NCI-H510A (cell line): Measurements from ENCODE around the gene NSD1.
"Not testable (repeated sequence)": the region's sequence is repeated elsewhere in the genome, so short reads cannot be mapped to it uniquely, and the experiment has no call there.

Experiments
- DNase-seq: peaks from one replicate; lab custom pipeline; 2025; lab: John Stamatoyannopoulos, UW

Gene NSD1

DNA sequence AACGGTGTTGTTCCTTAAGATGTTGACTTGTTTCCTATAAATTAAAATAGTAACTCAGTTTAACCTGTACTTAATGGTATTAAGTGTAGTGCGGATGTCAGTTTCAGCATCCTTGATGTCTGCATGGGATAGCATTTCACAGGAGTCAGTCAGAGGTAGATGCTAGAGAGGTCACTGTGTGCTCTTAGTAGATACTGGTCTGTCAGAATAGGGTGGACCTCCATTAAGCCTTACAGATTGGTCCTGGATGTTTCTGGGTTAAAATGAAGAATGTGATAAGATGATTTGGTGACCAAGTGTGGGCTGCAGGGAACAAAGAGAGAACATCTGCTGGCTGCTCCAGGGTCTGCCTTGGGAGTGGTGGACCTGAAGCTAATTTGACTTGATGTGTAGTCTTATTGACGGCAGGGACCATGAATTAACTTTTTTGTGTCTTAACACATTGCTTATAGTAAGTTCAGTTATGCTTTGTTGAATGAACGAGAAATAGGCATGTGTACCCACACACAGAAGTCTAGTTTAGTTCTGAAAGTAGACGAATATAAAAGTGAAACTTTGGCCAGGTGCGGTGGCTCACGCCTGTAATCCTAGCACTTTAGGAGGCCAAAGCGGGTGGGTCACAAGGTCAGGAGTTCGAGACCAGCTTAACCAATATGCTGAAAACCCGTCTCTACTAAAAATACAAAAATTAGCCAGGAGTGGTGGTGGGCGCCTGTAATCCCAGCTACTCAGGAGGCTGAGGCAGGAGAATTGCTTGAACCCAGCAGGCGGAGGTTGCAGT is 157.4 kb downstream of the NSD1 start:
- no peak for DNase-seq

DNA sequence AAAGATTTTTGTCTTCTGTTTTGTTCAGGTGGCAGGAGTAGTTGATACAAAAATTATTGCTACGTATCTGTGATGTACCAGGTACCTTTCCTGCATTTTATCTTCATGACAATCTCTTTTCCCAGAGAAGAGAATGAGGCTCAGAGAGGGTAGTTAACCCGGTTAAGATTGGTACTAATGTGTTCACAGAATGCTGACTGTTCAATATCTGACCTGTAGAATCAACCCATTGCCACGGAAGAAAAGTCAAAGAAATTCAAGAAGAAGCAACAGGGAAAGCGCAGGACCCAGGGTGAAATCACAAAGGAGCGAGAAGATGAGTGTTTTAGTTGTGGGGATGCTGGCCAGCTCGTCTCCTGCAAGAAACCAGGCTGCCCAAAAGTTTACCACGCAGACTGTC is 158.2 kb downstream of the NSD1 start:
- DNase-seq = no peak

DNA sequence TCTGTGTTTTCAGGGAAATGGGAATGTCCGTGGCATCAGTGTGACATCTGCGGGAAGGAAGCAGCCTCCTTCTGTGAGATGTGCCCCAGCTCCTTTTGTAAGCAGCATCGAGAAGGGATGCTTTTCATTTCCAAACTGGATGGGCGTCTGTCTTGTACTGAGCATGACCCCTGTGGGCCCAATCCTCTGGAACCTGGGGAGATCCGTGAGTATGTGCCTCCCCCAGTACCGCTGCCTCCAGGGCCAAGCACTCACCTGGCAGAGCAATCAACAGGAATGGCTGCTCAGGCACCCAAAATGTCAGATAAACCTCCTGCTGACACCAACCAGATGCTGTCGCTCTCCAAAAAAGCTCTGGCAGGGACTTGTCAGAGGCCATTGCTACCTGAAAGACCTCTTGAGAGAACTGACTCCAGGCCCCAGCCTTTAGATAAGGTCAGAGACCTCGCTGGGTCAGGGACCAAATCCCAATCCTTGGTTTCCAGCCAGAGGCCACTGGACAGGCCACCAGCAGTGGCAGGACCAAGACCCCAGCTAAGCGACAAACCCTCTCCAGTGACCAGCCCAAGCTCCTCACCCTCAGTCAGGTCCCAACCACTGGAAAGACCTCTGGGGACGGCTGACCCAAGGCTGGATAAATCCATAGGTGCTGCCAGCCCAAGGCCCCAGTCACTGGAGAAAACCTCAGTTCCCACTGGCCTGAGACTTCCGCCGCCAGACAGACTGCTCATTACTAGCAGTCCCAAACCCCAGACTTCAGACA is 160.4 kb downstream of the NSD1 start:
- DNase-seq = no peak

DNA sequence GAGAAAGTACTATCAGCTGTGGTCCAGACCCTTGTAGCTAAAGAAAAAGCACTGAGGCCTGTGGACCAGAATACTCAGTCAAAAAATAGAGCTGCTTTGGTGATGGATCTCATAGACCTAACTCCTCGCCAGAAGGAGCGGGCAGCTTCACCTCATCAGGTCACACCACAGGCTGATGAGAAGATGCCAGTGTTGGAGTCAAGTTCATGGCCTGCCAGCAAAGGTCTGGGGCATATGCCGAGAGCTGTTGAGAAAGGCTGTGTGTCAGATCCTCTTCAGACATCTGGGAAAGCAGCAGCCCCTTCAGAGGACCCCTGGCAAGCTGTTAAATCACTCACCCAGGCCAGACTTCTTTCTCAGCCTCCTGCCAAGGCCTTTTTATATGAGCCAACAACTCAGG is 161.1 kb downstream of the NSD1 start:
- DNase-seq = no peak

DNA sequence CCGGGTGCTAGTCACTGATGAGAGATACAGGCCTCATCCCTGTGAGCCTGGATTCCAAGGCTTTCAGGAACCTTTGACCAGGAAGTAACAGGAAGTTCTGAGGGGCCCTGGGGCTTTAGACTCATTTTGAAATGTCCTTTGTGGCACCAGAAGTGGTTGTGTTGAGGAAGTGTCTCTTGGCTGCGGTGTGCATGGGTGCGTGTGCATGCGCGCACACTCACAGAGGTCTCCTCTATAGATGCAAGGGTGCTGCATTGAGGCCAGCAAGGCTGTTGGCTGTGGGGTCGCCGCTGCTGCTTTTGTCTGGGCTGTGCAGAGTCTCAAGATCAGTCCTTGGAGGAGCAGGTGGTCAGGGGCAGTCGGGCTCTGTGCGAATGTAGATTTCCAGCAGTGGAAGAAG is 162.4 kb downstream of the NSD1 start:
- DNase-seq = no peak

DNA sequence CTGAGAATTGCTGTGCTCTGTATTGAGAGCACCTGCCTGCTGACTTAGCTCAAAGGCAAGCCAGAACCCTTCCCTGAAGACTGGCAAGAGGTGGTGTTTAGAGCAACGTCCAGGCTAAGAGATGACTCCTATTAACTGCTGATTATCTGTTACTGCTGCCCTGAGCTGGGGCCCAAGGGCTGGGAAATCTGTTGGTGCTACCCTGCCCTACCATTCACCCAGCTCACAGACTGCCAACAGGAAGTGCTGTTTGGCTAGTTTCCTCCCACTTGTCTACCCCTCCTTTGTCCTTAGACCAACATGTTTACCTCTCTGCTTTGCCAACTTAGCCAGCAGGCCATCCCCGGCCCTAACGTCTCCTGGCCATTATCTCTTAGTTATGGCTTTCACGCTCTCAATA is 163.0 kb downstream of the NSD1 start:
- DNase-seq = no peak

DNA sequence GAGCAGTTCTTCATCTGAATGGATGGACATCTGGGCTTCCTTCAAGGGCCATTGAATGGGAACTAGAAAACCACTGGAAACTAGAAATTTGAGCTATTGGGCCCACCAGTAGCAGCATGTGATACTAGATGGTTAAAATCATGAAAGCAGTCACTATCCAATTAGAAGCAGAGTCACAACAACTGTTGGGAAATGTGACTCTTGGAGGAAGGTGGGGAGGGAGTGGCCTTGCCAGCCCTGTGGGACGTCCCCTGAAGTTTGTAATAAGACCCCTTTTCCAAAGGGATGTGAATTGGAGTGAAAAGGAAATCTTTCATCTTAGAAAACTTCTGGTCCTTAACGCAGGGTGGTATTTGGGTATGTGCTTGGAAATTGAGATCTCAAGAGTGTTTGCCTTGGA is 164.3 kb downstream of the NSD1 start:
- no peak for DNase-seq

DNA sequence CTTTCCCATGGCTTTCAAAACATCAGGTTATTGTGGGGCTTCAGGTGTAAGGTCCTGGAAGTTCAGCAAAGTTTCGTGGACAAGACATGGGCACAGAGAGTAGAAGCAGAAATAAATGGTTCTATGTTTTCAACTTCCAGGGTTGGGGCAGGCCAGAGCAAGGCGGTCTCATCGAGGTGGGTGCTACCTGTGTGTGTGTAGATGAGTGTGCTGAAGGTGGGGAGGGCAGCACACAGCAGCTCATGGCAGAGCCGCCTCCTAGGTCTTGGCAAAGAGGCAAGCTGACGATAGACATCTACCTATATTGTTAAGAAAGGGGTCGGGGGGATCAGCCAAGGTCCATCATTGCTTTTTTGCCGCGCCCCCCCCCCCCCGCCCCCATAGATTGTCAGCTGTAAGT is 166.1 kb downstream of the NSD1 start:
- DNase-seq = no peak

DNA sequence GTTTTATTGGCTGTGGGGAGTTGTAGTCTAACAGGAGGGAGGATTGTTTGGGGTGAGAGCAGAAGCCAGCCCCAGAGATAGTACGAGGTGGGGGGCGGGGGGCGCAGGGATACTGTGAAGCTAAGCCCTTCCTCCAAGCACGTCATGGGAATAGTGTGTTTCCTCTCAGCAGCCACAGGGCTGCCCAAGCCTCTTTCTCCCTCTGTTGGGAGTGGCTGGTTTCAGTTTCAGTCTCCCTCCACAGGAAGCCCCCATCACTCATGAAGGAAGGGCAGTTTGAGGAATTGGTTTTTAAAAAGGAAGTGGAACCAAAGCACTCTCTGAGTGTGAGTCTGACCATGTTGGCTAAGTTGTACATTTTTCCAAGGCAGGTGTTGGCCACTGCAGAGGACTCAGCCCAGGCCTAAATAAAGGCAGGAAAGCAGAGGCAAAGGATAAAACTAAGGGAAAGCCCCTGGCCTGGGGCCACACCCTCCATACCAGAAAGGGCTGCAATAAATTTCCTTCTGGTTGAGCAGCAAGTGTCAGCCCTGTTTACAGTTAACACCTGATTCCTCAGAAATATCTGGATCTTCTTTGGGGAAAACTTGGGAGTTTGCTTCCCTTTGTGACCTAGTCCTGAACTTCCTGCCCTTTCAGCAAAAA is 166.8 kb downstream of the NSD1 start:
- DNase-seq = no peak

DNA sequence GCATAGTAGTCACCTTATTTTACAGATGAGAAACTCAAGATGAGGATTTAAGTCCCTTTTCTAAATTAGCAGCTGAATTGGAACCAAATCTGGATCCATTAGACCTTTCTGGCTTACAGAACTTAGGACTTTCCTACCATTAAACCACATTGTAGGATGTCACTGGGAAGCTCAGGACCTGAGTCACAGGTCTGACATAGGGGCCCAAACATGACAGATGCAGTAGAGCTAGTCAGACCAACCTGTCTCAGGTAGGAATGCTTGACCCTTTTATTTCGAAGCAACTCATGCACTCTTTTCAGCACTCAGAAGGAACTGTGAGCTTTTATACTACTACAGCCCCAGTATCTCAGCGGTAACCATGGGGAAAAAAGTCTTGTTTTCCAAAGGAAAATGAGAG is 167.4 kb downstream of the NSD1 start:
- no peak for DNase-seq

DNA sequence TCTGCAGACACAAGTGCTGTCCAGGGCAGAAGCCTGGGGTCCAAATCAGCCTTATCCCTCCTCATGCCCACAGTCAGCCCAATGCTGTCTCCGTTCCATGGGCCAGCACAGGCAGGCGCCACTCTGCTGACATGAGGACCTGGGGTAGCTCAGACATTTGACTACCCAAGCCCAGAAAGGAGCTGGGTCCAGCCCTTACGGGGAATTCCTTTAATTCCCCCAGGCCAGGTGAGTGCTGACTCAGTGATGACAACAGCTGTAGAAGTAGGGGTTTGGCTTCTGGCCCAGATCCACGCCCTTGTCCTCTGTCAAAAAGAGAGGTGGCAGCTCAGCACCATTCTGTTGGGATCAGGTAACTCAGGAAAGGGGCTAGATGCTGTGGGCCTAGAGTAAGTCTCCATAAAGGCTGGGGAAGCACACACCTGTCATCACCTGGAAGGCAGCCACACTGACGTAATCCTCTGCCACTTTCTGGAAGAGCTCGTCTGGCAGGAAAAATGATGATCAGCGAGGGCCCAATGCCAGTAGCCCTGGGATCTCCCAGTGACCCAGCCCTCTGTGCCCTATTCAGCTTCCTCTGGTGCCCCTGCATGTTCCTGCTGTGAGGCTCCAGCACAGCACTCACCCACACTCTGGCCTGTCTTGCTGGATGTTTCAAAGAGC is 168.1 kb downstream of the NSD1 start:
- DNase-seq = peak; percentile 81

DNA sequence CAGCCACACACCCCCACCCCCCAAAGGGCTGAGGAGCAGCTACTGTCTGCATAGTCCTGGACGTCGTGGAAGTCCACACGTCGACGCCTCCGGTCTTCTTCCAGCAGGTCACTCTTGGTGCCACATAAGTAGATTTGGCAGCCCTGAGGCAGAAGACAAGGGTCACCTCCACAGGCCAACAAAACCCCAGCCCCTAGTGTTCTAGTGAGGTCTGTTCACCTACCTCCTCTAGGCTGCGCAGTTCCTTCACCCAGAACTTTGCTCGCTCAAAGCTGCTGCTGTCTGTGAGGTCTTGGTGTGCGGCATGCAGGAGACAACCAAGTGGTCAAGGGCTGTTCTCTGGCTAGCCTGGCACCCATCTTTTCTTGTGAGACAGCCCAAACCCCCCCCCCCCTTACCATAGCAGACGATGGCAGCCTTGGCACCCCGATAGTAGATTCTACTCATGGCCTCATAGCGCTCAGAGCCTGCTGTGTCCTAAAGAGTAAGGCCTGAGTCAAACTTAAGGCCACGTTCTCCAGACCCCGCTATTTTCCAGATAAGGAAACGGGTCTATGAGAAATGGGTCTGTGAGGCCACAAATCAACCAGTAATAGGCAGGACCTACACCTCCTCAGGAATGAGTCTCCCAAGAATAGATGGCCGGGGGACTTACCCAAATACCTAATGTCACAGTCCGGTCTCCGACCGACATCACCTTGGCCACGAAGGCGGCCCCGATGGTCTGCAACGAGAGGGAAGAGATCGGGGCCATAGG is 169.0 kb downstream of the NSD1 start:
- no peak for DNase-seq

DNA sequence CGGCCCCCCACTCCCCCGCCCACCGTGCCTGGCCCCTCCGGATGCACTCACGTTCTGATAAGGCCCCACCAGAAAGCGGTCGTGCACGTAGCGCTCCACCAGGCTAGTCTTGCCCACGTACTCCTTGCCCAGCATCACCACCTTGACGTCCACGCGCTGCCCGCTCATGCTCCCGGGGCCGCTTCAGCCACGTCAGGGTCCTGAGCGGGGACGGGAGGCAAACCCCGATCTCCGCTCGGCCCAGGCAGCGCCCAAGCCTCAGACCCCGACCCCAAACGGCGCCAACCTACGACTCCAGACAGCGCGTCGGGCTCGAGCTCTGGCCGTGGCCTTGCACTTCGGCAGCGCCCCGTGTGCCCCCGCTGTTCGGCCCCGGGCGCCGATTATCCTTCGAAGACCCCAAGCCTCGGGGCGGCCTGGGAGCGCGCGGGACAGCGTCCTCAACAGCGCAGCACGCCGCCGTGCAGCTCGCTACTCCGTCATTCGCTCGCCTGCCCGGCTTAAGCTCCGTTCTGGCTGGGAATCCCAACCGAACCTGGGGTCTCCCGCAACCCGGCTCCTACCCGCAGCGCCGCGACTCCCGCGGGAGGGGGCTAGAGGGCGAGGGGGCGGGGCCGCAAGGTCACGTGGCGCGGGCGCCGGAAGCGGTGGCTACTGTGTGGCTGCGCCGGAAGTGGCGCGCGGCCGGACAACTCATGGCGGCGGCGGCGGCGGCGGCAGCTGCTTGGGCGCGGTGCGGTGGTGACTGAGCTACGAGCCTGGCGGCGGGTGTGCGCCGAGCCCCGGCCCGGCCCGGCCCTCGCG is 169.8 kb downstream of the NSD1 start, which contains the start of the genes PRELID1 and RAB24:
PRELID1 (plus strand) TSS at position 679 of the 804 bp plus-strand sequence. CDS start 187 bp downstream, outside the sequence.
RAB24 (minus strand) TSS at position 599 of the 804 bp plus-strand sequence; CDS start at position 168, 431 bp downstream.
- DNase-seq = peak; percentile 65

DNA sequence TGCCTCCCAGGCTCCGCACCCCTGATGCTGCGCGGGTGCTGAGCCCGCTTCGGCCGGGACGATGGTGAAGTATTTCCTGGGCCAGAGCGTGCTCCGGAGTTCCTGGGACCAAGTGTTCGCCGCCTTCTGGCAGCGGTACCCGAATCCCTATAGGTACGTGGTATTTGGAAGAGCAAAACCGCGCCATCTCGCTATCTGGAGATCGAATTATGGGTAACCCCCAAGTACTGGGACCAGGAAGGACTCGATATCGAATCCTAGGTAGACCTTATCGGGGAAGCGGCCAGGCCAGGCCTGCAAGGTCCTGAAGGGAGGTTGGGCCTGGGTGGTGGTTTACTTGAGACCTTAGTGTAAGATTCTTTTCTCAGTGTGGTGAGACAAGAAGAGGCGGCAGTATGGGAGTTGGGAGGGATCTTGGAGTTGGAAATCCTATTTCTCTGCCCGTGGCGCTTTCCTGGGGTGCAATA is 170.4 kb downstream of the NSD1 start:
- DNase-seq = no peak

DNA sequence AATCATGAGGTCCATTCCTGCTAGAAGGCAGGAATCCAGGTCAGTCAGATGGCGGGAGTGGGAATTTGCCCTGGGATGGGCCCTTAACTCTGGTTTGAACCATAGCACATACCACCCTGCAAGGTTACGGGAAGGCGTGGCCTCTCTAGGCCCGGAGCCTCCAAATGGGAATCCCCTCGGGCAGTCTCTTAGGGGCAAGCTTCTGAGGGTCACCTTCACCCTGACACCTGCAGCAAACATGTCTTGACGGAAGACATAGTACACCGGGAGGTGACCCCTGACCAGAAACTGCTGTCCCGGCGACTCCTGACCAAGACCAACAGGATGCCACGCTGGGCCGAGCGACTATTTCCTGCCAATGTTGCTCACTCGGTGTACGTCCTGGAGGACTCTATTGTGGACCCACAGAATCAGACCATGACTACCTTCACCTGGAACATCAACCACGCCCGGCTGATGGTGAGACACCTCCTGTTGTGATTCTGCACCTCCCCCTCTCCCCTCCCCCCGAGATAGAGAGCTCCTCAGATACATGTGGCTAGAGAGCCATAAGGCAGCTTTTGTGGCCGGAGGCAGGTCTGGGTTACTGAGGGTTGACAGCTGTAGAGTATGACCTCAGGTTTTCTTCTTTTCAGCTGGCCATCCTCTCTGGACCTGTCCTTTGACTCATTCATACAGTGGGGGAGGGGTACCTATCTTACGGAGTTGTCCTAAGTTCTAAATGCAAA is 171.0 kb downstream of the NSD1 start:
- no peak for DNase-seq

DNA sequence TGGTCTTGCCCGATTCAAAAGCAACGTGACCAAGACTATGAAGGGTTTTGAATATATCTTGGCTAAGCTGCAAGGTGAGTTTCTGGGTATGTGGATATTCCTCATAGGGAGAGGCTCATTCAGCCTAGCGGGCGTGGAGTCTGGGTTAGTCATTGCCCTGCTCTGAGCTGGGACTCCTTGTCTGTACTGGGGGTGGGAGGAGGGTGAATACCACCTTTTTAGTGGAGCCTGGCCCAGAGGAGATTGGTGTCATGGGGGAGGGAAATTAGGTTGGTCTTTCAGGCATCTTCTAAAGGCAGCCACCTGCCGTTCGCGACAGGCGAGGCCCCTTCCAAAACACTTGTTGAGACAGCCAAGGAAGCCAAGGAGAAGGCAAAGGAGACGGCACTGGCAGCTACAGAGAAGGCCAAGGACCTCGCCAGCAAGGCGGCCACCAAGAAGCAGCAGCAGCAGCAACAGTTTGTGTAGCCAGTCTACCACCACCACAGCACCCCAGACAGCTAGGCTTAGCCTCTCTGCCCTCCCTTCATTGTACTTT is 172.6 kb downstream of the NSD1 start:
- DNase-seq = not testable (repeated sequence)

DNA sequence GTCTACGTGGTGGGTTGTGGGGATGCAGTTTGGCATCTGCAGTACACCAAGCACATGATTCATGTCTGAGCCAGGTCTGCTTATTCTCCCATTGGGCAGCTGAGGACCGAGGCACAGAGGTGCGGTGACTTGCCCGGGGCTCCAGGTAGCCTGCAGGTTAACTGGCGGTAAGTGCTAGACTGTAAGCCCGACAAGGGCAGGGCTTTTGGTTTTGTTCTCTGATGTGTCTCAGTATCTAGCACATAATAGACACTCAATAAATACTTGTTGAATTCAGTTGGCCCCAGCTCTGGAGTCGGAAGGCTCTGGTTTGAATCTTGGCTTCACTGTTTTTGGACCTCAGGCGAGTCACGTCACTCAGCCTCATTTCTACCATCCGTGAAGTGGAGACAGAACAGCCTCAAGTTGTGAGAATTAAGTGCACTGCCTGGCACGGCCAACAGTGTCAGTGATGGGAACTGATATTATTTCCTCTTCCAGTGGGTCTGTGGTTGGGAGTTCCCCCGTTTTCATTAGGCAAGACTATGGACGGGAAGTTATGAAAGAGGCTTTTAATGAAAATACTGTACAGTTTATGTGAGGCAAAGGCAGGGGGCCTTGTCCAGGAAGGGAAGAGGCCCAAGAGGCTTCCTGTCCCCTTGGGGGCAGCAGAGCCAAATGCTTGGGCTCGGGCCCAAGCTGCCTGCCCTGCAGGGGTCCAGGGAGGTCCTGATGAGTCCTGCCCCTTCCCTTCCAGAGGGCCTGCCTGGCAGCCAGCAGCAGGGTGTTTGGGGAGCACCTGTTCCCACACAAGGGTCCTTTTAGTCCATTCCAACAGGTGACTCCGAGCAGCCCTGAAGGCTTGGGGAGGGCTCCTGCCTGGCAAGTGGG is 173.3 kb downstream of the NSD1 start:
- DNase-seq = no peak

DNA sequence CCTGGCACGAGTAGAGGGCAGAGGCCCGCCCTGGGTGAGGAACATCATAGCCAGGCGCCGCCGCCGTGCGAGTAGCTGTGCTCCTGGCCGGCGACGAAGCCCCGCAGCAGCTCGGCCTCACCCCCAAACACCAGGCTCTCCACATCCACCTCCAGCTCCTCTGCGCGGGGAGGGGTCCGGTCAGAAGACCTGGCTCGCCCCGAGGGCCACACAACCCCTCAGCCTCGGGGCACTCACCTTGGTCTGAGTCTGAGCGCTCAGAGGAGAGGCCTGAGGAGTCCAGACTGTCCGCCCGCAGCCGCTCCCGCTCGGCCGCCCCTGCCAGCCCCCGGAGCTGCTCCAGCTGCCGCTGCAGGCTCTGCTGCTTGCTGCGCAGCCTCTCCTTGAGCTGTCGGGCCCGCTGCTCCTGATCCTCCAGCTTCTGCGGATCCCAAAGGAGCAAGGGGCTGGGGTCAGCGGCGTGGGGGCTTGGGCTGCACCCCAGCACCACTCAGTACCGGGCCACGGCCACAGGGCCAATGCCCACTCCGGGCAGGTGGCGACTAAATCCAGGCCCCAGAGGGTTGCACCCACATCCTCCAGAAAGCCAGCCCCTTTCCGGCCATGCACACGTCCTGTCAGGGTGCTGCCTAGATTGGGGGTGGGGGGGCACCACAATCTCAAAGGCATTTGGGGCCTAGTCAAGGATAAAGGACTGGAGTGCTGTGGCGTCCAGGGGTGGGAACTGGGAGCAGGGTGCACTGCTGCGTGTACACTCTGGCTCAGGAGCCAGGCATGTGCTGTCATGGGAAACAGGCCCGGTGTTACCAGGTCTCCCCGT is 174.2 kb downstream of the NSD1 start:
- DNase-seq = no peak
